Testis (tissue), 2 donors: ENCODE results near the gene INPPL1.

ENCODE experiments used
- CTCF ChIP-seq, 3 experiments: fragments of 450-650 bp in 2 of 3; fragments of 200-600 bp in 1 of 3; sonication (generic) in 1 of 3; IDR thresholded peaks; one replicate each; pipeline ENCODE4 v1.5.1; 2016 to 2019; ENCODE audit warnings: antibody characterized with exemption in 3 of 3, mild to moderate bottlenecking in 2 of 3, moderate library complexity in 1 of 3
- POLR2A ChIP-seq: fragments of 450-650 bp; IDR thresholded peaks from one replicate; pipeline ENCODE4 v1.6.1; 2017; ENCODE audit warnings: antibody characterized with exemption, mild to moderate bottlenecking, moderate library complexity

- TF ChIP-seq CTCF (IDR thresholded peaks at IDR 0.05): no peak
- TF ChIP-seq POLR2A: no peak
Observed at GRCh38 chr11:72223615-72224563, 678 bp upstream of the INPPL1 start.
